SK-N-SH (cell line): Measurements from ENCODE around the gene SF3B6.
"Not testable (repeated sequence)": the region's sequence is repeated elsewhere in the genome, so short reads cannot be mapped to it uniquely, and the experiment has no call there.

Source experiments
- EP300 ChIP-seq, 2 experiments: IDR thresholded peaks; 2 replicates each; pipeline versions ENCODE4 v1.4.0 to v1.6.1; 2012; ENCODE audit warnings: borderline replicate concordance in 1 of 2, low read depth in 1 of 2, low read length in 1 of 2
- EZH2phosphoT487 ChIP-seq: fragments of 200-600 bp; sonication (generic); IDR thresholded peaks from 2 replicates; pipeline ENCODE4 v1.6.1; 2017; ENCODE audit warnings: low read depth, mixed run types, mild to moderate bottlenecking, antibody characterized with exemption, moderate library complexity, borderline replicate concordance
- FOSL2 ChIP-seq: IDR thresholded peaks from 2 replicates; pipeline ENCODE4 v1.4.0; 2012; ENCODE audit warnings: low read depth, mild to moderate bottlenecking, moderate library complexity, borderline replicate concordance
- MXI1 ChIP-seq: IDR thresholded peaks from 2 replicates; pipeline ENCODE4 v1.6.1; 2012; ENCODE audit warnings: mild to moderate bottlenecking, low read depth, low read length, improper control_type of control experiment
- NFIC ChIP-seq: IDR thresholded peaks from 2 replicates; pipeline ENCODE4 v1.4.0; 2012; ENCODE audit warnings: borderline replicate concordance
- NRF1 ChIP-seq: IDR thresholded peaks from 2 replicates; pipeline ENCODE4 v1.6.1; 2012; ENCODE audit warnings: low read depth, mild to moderate bottlenecking, low read length
- RFX5 ChIP-seq: IDR thresholded peaks from 2 replicates; pipeline ENCODE4 v1.6.1; 2012; ENCODE audit warnings: mild to moderate bottlenecking, improper control_type of control experiment, low read length
- TAF1 ChIP-seq: IDR thresholded peaks from 2 replicates; pipeline ENCODE4 v1.6.1; 2012; ENCODE audit warnings: low read depth, mild to moderate bottlenecking, low read length, moderate library complexity, borderline replicate concordance
- TEAD4 ChIP-seq: IDR thresholded peaks from 2 replicates; pipeline ENCODE4 v1.4.0; 2012; ENCODE audit warnings: mild to moderate bottlenecking, borderline replicate concordance; ENCODE audit not compliant: insufficient read depth
- TF ChIP-seq, protein P1 (sequence below): fragments of 200-600 bp; sonication (generic); IDR thresholded peaks from 2 replicates; pipeline ENCODE4 v1.6.1; 2017; ENCODE audit warnings: antibody characterized with exemption, mild to moderate bottlenecking, moderate library complexity
- TF ChIP-seq, protein P2 (sequence below): IDR thresholded peaks from 2 replicates; pipeline ENCODE4 v1.4.0; 2012; ENCODE audit warnings: low read depth
- TF ChIP-seq, protein P3 (sequence below): IDR thresholded peaks from 2 replicates; pipeline ENCODE4 v1.6.1; 2012; ENCODE audit warnings: mild to moderate bottlenecking, low read depth, low read length, moderate library complexity
- TF ChIP-seq, protein P4 (sequence below): fragments of 150-350 bp; IDR thresholded peaks from 2 replicates; pipeline ENCODE4 v1.6.1; 2017; ENCODE audit warnings: antibody characterized with exemption, low read length, low read depth, borderline replicate concordance

DNA sequence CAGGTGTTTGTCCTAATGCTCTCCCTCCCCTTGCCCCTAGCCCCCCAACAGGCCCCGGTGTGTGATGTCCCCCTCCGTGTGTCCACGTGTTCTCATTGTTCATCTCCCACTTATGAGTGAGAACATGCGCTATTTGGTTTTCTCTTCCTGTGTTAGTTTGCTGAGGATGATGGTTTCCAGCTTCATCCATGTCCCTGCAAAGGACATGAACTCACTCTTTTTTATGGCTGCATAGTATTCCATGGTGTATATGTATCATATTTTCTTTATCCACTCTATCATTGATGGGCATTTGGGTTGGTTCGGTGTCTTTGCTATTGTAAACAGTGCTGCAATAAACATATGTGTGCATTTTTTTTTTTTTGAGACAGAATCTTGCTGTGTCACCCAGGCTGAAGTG lies 17.1 kb upstream of the SF3B6 start:
- TF ChIP-seq TAF1; MXI1; EP300 (IDR thresholded peaks at IDR 0.05; ENCODE audit: borderline replicate concordance in 1 of 2, low read depth in 1 of 2, low read length in 1 of 2); TEAD4; RFX5; EZH2phosphoT487; FOSL2; NRF1; NFIC: not testable (repeated sequence)
- TF ChIP-seq, protein P1, sequence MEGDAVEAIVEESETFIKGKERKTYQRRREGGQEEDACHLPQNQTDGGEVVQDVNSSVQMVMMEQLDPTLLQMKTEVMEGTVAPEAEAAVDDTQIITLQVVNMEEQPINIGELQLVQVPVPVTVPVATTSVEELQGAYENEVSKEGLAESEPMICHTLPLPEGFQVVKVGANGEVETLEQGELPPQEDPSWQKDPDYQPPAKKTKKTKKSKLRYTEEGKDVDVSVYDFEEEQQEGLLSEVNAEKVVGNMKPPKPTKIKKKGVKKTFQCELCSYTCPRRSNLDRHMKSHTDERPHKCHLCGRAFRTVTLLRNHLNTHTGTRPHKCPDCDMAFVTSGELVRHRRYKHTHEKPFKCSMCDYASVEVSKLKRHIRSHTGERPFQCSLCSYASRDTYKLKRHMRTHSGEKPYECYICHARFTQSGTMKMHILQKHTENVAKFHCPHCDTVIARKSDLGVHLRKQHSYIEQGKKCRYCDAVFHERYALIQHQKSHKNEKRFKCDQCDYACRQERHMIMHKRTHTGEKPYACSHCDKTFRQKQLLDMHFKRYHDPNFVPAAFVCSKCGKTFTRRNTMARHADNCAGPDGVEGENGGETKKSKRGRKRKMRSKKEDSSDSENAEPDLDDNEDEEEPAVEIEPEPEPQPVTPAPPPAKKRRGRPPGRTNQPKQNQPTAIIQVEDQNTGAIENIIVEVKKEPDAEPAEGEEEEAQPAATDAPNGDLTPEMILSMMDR = not testable (repeated sequence)
- TF ChIP-seq, protein P2, sequence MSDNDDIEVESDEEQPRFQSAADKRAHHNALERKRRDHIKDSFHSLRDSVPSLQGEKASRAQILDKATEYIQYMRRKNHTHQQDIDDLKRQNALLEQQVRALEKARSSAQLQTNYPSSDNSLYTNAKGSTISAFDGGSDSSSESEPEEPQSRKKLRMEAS = not testable (repeated sequence)
- TF ChIP-seq, protein P3, sequence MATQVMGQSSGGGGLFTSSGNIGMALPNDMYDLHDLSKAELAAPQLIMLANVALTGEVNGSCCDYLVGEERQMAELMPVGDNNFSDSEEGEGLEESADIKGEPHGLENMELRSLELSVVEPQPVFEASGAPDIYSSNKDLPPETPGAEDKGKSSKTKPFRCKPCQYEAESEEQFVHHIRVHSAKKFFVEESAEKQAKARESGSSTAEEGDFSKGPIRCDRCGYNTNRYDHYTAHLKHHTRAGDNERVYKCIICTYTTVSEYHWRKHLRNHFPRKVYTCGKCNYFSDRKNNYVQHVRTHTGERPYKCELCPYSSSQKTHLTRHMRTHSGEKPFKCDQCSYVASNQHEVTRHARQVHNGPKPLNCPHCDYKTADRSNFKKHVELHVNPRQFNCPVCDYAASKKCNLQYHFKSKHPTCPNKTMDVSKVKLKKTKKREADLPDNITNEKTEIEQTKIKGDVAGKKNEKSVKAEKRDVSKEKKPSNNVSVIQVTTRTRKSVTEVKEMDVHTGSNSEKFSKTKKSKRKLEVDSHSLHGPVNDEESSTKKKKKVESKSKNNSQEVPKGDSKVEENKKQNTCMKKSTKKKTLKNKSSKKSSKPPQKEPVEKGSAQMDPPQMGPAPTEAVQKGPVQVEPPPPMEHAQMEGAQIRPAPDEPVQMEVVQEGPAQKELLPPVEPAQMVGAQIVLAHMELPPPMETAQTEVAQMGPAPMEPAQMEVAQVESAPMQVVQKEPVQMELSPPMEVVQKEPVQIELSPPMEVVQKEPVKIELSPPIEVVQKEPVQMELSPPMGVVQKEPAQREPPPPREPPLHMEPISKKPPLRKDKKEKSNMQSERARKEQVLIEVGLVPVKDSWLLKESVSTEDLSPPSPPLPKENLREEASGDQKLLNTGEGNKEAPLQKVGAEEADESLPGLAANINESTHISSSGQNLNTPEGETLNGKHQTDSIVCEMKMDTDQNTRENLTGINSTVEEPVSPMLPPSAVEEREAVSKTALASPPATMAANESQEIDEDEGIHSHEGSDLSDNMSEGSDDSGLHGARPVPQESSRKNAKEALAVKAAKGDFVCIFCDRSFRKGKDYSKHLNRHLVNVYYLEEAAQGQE = not testable (repeated sequence)
- TF ChIP-seq, protein P4, sequence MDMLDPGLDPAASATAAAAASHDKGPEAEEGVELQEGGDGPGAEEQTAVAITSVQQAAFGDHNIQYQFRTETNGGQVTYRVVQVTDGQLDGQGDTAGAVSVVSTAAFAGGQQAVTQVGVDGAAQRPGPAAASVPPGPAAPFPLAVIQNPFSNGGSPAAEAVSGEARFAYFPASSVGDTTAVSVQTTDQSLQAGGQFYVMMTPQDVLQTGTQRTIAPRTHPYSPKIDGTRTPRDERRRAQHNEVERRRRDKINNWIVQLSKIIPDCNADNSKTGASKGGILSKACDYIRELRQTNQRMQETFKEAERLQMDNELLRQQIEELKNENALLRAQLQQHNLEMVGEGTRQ = not testable (repeated sequence)
